Limb (tissue), 2 donors: ENCODE results near the gene DMAC2.
"Not testable (repeated sequence)": the region's sequence is repeated elsewhere in the genome, so short reads cannot be mapped to it uniquely, and the experiment has no call there.

ENCODE experiments used
- DNase-seq, 2 donors: peaks; one replicate each; pipeline ENCODE4 v3.0.0-alpha.2; 2016; ENCODE audit errors: extremely low spot score in 2 of 2

Gene DMAC2

GRCh38 chr19:41422955-41423354, 16.8 kb downstream of the DMAC2 start:
- no peak for DNase-seq

GRCh38 chr19:41422456-41422855, 17.3 kb downstream of the DMAC2 start:
- DNase-seq, result no peak

DNA sequence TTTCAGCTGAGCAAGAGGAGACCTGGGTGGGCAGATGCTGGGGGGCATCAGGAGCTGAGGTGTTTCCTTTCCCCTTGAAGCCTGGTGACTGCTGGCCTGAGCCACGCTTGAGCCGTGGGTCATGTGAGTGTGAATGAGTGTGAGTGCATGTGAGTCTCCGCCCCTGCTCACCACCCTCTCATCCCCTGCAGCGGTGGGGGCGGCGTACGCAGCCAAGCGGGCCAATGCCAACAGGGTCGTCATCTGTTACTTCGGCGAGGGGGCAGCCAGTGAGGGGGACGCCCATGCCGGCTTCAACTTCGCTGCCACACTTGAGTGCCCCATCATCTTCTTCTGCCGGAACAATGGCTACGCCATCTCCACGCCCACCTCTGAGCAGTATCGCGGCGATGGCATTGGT, 17.7 kb downstream of the DMAC2 start:
- DNase-seq, result no peak

- DNase-seq, result no peak
Measured at GRCh38 chr19:41421314-41421713, 18.4 kb downstream of the DMAC2 start.

- DNase-seq, result no peak
Measured at GRCh38 chr19:41420101-41420880, 19.4 kb downstream of the DMAC2 start.

GRCh38 chr19:41416194-41416674, 23.5 kb downstream of the DMAC2 start:
- no peak for DNase-seq

- no peak for DNase-seq
Measured at GRCh38 chr19:41415154-41415571, 24.5 kb downstream of the DMAC2 start.

GRCh38 chr19:41414461-41414860, 25.3 kb downstream of the DMAC2 start:
- no peak for DNase-seq

DNA sequence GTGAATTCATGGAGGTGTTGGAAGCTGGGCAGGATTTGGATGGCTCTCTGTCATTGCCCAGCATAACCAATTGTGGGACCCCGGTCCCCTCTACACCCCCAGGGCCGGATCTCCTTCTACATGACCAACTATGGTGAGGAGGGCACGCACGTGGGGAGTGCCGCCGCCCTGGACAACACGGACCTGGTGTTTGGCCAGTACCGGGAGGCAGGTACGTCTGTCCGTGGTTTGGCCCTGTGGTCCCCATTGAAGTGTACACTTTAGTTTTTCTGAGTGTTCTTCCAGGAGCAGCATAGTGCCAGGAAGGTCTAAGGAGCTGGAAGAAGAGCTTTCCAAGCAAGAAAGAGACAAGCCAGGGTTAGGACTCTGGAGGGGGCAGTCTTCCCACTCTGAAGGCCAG, 25.8 kb downstream of the DMAC2 start:
- DNase-seq, result no peak

- no peak for DNase-seq
Measured at GRCh38 chr19:41412953-41413352, 26.8 kb downstream of the DMAC2 start.

DNA sequence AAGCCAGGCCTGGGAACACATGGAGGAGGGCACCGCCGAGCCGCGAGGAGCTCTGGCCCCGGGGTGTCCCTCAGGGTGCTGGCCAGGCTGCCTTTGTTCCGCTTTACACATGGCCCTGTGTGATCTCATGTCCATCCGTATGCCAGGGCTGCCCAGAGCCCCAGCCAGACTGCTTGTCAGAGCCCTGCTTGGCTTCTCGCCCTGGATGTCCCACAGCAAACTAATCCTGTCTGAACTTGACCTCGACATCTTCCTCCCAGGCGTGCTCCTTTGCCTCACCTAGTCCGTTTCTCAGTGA, 27.8 kb downstream of the DMAC2 start:
- no peak for DNase-seq

- no peak for DNase-seq
Measured at GRCh38 chr19:41411100-41411967, 28.4 kb downstream of the DMAC2 start.

- DNase-seq, result no peak
Measured at GRCh38 chr19:41410336-41411054, 29.2 kb downstream of the DMAC2 start.

DNA sequence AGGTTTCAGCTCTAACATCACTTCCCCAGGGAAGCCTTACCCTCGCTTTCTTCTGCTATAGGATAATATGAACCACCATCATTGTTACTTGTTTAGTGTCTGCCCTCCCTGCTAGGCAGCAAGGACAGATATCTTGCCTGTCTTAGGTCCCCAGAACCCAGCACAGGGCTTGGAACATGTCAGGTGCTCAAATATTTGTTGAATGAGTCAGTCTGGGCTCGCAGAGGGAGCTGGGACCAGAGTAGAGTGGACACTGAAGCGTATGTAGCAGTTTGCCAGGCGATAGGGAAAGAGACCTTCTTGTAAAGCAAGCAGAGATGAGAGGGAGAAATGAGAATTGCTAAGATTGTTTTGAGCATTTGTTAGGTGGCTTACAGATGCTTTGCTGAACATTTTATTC, 30.4 kb downstream of the DMAC2 start:
- no peak for DNase-seq

DNA sequence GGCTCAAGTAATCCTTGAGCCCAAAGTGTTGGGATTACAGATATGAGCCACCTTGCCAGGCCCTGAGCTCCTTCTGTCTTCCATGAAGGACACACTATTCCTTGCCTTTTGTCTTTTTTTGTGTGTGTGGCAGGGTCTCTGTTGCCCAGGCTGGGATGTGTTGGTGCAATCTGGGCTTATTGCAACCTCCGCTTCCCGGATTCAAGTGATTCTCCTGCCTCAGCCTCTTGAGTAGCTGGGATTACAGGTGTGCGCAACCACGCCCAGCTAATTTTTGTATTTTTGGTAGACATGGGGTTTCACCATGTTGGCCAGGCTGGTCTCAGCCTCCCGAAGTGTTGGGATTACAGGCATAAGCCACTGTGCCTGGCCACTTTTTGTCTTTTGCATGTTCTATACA, 30.9 kb downstream of the DMAC2 start:
- DNase-seq, result not testable (repeated sequence)

GRCh38 chr19:41408256-41408655, 31.5 kb downstream of the DMAC2 start:
- no peak for DNase-seq

DNA sequence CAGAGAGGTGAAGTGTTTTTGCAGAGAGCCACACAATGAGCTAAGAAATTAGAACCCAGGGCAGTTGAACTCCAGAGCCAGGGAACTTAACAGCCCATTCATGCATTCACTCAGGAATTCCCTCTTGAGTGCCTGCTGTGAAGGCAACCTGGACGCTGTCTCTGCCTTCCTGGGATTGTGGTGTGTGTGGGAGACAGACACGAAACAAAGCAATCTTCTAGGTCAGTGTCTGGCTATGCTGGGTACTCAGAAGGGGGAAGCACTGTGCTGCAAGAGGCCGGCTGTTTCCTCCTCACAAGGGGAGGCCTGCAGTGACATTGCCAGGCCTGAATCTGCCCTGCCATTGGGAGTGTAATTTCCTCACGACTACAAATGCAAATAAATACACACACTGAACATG, 32.4 kb downstream of the DMAC2 start:
- DNase-seq, result no peak

- no peak for DNase-seq
Measured at GRCh38 chr19:41405776-41406175, 33.9 kb downstream of the DMAC2 start.

- DNase-seq, result no peak
Measured at GRCh38 chr19:41403181-41403970, 36.3 kb downstream of the DMAC2 start.

- no peak for DNase-seq
Measured at GRCh38 chr19:41402010-41402409, 37.7 kb downstream of the DMAC2 start.

DNA sequence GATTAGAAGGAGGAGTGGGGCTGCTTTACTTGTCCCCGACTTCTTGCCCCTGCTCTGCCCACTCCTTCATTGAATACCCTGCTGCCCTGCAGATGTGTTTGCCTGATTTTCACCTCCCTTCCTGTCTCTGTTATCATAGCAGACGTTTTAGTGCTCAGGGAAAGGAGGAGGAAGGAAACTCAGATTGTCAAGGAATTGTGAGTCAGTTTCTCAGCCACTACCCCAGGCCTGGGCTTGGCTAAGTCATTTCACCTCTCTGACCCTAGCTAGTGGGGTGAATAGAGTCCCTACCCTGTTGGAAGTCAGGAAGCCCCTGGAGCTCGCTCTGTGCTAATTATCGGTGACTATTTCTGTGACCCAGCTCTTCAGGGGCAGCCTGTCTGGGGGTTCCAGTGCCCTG, 38.2 kb downstream of the DMAC2 start:
- DNase-seq, result no peak
